GM23338 (cell line): ENCODE results near the gene CD40LG. TPM values are rescaled to one million over a fixed set of nuclear protein-coding genes. Genes with fewer than 3 reads are reported as not detected.

Experiments
- ATAC-seq: fragments of 200-7000 bp; cut with Tn5 transposase; 3 replicates; pipeline ENCODE4 v1.9.1; 2020
- DNase-seq: peaks from one replicate; pipeline ENCODE4 v3.0.0-alpha.2; 2015; ENCODE audit warnings: low spot score
- H2AFZ ChIP-seq: fragments of 200-600 bp; sonication (generic); 2 replicates; pipeline ENCODE4 v1.8.0; 2016; ENCODE audit warnings: antibody characterized with exemption, mild to moderate bottlenecking, moderate library complexity
- H3F3A ChIP-seq: fragments of 200-600 bp; sonication (generic); replicated peaks from 2 replicates; pipeline ENCODE4 v1.8.0; 2017; ENCODE audit warnings: antibody characterized with exemption, mixed run types, low read depth
- H3K27ac ChIP-seq: fragments of 200-600 bp; sonication (generic); 2 replicates; pipeline ENCODE4 v1.6.1; 2016; ENCODE audit warnings: low read depth
- H3K27me3 ChIP-seq: fragments of 200-600 bp; sonication (generic); 2 replicates; pipeline ENCODE4 v1.8.0; 2016; ENCODE audit warnings: mild to moderate bottlenecking, mixed run types, moderate library complexity; ENCODE audit not compliant: insufficient read depth
- H3K36me3 ChIP-seq: fragments of 200-600 bp; sonication (generic); 2 replicates; pipeline ENCODE4 v1.8.0; 2016; ENCODE audit warnings: mild to moderate bottlenecking; ENCODE audit not compliant: insufficient read depth
- H3K4me1 ChIP-seq: fragments of 200-600 bp; sonication (generic); 2 replicates; pipeline ENCODE4 v1.8.0; 2016; ENCODE audit warnings: mild to moderate bottlenecking, moderate library complexity; ENCODE audit not compliant: insufficient read depth
- H3K4me2 ChIP-seq: fragments of 200-600 bp; sonication (generic); 2 replicates; pipeline ENCODE4 v1.7.1; 2017; ENCODE audit warnings: mixed run types
- H3K4me3 ChIP-seq: fragments of 200-600 bp; sonication (generic); 2 replicates; pipeline ENCODE4 v1.6.1; 2016; ENCODE audit warnings: mixed run types
- H3K79me2 ChIP-seq: fragments of 200-600 bp; sonication (generic); replicated peaks from 2 replicates; pipeline ENCODE4 v1.8.0; 2017; ENCODE audit warnings: mild to moderate bottlenecking; ENCODE audit not compliant: insufficient read depth
- H3K9me2 ChIP-seq: fragments of 200-600 bp; sonication (generic); 2 replicates; pipeline ENCODE4 v1.8.0; 2017; ENCODE audit not compliant: insufficient read depth
- H4K20me1 ChIP-seq: fragments of 200-600 bp; sonication (generic); replicated peaks from 2 replicates; pipeline ENCODE4 v1.8.0; 2017; ENCODE audit warnings: mild to moderate bottlenecking; ENCODE audit not compliant: insufficient read depth
- H3K27ac Mint-ChIP-seq: 2 replicates; pipeline ENCODE4 v1.8.0; 2020; ENCODE audit warnings: inconsistent platforms, mild to moderate bottlenecking, moderate library complexity, mixed read lengths
- H3K27me3 Mint-ChIP-seq: 3 replicates; pipeline ENCODE4 v1.8.0; 2022; ENCODE audit warnings: low read depth, mild to moderate bottlenecking, moderate library complexity, mixed read lengths, inconsistent platforms; ENCODE audit not compliant: insufficient read depth, poor library complexity
- H3K36me3 Mint-ChIP-seq: 3 replicates; pipeline ENCODE4 v1.8.0; 2021; ENCODE audit warnings: low read depth, mild to moderate bottlenecking, inconsistent platforms, moderate library complexity, mixed read lengths
- H3K4me1 Mint-ChIP-seq: 3 replicates; pipeline ENCODE4 v1.8.0; 2020; ENCODE audit warnings: mild to moderate bottlenecking, inconsistent platforms, mixed read lengths
- H3K4me3 Mint-ChIP-seq: 3 replicates; pipeline ENCODE4 v1.8.0; 2021; ENCODE audit warnings: moderate library complexity, mild to moderate bottlenecking, inconsistent platforms, mixed read lengths
- H3K9me3 Mint-ChIP-seq: 3 replicates; pipeline ENCODE4 v1.8.0; 2020; ENCODE audit warnings: moderate library complexity, mild to moderate bottlenecking, inconsistent platforms, mixed read lengths
- CTCF ChIP-seq, 2 experiments: fragments of 200-600 bp in 1 of 2; sonication (generic) in 1 of 2; conservative IDR thresholded peaks; 2 replicates each; pipeline versions ENCODE4 v1.5.1 to v1.6.1; 2016 to 2017; ENCODE audit warnings: antibody characterized with exemption in 2 of 2, low read depth in 2 of 2, mild to moderate bottlenecking in 2 of 2, moderate library complexity in 1 of 2
- ETS1 ChIP-seq: IDR thresholded peaks from 2 replicates; pipeline ENCODE4 v1.6.1; 2016; ENCODE audit warnings: antibody characterized with exemption
- EZH2phosphoT487 ChIP-seq: fragments of 200-600 bp; sonication (generic); IDR thresholded peaks from one replicate; pipeline ENCODE4 v1.8.1; 2018; ENCODE audit warnings: antibody characterized with exemption; ENCODE audit not compliant: unreplicated experiment
- JUNB ChIP-seq: IDR thresholded peaks from one replicate; pipeline ENCODE4 v1.6.1; 2016; ENCODE audit warnings: antibody characterized with exemption; ENCODE audit not compliant: unreplicated experiment
- NANOG ChIP-seq: IDR thresholded peaks from 2 replicates; pipeline ENCODE4 v1.6.1; 2016; ENCODE audit warnings: antibody characterized with exemption, borderline replicate concordance
- STAT1 ChIP-seq: IDR thresholded peaks from one replicate; pipeline ENCODE4 v1.6.1; 2016; ENCODE audit warnings: antibody characterized with exemption; ENCODE audit not compliant: unreplicated experiment
- ZNF462 ChIP-seq: fragments of 250-450 bp; sonication (Bioruptor Pico); IDR thresholded peaks from 2 replicates; pipeline ENCODE4 v1.5.0; 2020; ENCODE audit warnings: mild to moderate bottlenecking, moderate library complexity
- polyA plus RNA-seq: library from polyadenylated mRNA; unstranded; fragments of >200 nt; fragmentation: Nextera tagmentation; extraction: Ambion mirVana; gene quantifications from 2 replicates; pipeline ENCODE4 v1.2.1, GENCODE V29; 2016
- total RNA-seq: library from RNA; depleted of rRNA; stranded (reverse); fragments of >200 nt; shearing (Covaris generic); gene quantifications from 2 replicates; pipeline ENCODE4 v1.2.3, GENCODE V29; 2014

Gene CD40LG
- total and polyA plus RNA-seq, 2 experiments from 2014 or later: not detected

- no peak for TF ChIP-seq ZNF462
Observed at GRCh38 chrX:136660896-136661295, 12.9 kb downstream of the CD40LG start (continued).

GRCh38 chrX:136662104-136662503 lies 14.1 kb downstream of the CD40LG start:
- DNase-seq (no peak), ATAC-seq (no peak)
- Histone ChIP-seq H3K79me2 (no peaks in the 10 kb centered on the region), H3K9me2 (no peaks in the 10 kb centered on the region), H4K20me1 (no peaks in the 10 kb centered on the region), H3K4me2 (no peak overlapping the region), H3K4me1 (no peaks in the 10 kb centered on the region), H3K27me3 (no peaks in the 10 kb centered on the region), H3K36me3 (no peaks in the 10 kb centered on the region), H3K4me3 (no peak overlapping the region), H3F3A (no peaks in the 10 kb centered on the region), H2AFZ (no peak overlapping the region), H3K27ac (no peak overlapping the region)
- H3K4me1 Mint-ChIP-seq: peaks cover 5% of the 10 kb centered on the region; the same call in 2 of the 3 replicates
- peaks cover 5% of the 10 kb centered on the region for H3K27me3 Mint-ChIP-seq
- peaks cover 4% of the 10 kb centered on the region; the same call in 1 of the 3 replicates for H3K9me3 Mint-ChIP-seq
- no peak overlapping the region for H3K4me3 Mint-ChIP-seq
- no peak overlapping the region for H3K27ac Mint-ChIP-seq
- no peaks in the 10 kb centered on the region for H3K36me3 Mint-ChIP-seq
- TF ChIP-seq EZH2phosphoT487 (no peak), ETS1 (no peak), NANOG (no peak), JUNB (no peak), ZNF462 (no peak), CTCF (conservative IDR thresholded peaks at IDR 0.05; ENCODE audit: low read depth in 2 of 2) (no peak), STAT1 (no peak)
